Ishikawa (cell line): ENCODE data around the gene TCF19.
A peak's percentile ranks its signal among the peaks of the same experiment; 100 is the strongest.

Experiments used
- CEBPB ChIP-seq: IDR thresholded peaks from 2 replicates; pipeline ENCODE4 v1.6.1; 2012
- CREB1 ChIP-seq: IDR thresholded peaks from 2 replicates; pipeline ENCODE4 v1.6.1; 2012; ENCODE audit warnings: low read depth
- EGR1 ChIP-seq: IDR thresholded peaks from 2 replicates; pipeline ENCODE4 v1.6.1; 2012
- EP300 ChIP-seq: IDR thresholded peaks from 2 replicates; pipeline ENCODE4 v1.6.1; 2012; ENCODE audit warnings: borderline replicate concordance
- FOXM1 ChIP-seq: IDR thresholded peaks from 2 replicates; pipeline ENCODE4 v1.6.1; 2012; ENCODE audit warnings: low read depth, borderline replicate concordance
- MAX ChIP-seq: IDR thresholded peaks from 2 replicates; pipeline ENCODE4 v1.6.1; 2012
- NFIC ChIP-seq: IDR thresholded peaks from 2 replicates; pipeline ENCODE4 v1.6.1; 2012
- RAD21 ChIP-seq: IDR thresholded peaks from 2 replicates; pipeline ENCODE4 v1.6.1; 2012; ENCODE audit warnings: low read depth
- REST ChIP-seq: IDR thresholded peaks from 2 replicates; pipeline ENCODE4 v1.6.1; 2012; ENCODE audit warnings: low read depth, mild to moderate bottlenecking
- TAF1 ChIP-seq: IDR thresholded peaks from 2 replicates; pipeline ENCODE4 v1.6.1; 2012; ENCODE audit warnings: low read depth, mild to moderate bottlenecking
- TCF12 ChIP-seq: IDR thresholded peaks from 2 replicates; pipeline ENCODE4 v1.6.1; 2012; ENCODE audit warnings: low read depth
- TEAD4 ChIP-seq: IDR thresholded peaks from 2 replicates; pipeline ENCODE4 v1.6.1; 2012
- USF1 ChIP-seq: IDR thresholded peaks from 2 replicates; pipeline ENCODE4 v1.6.1; 2012
- YY1 ChIP-seq: IDR thresholded peaks from 2 replicates; pipeline ENCODE4 v1.6.1; 2012; ENCODE audit warnings: low read depth
- ZBTB7A ChIP-seq: IDR thresholded peaks from 2 replicates; pipeline ENCODE4 v1.6.1; 2012; ENCODE audit warnings: low read depth

The TCF19 gene

GRCh38 chr6:31112478-31112877 lies 45.9 kb upstream of the TCF19 start, which contains the start of gene C6orf15:
TSS of gene C6orf15 (minus strand) at chr6:31112575. CDS start at chr6:31112555, 20 bp downstream.
- TF ChIP-seq EP300 = no peak
- no peak for TF ChIP-seq YY1

GRCh38 chr6:31113861-31114540 lies 44.4 kb upstream of the TCF19 start:
- no peak for TF ChIP-seq CREB1
- no peak for TF ChIP-seq EP300
- TF ChIP-seq CEBPB = no peak
- TF ChIP-seq YY1 = no peak
- TF ChIP-seq FOXM1 = no peak
- no peak; the same call in 1 of the 2 replicates for TF ChIP-seq REST
- TF ChIP-seq NFIC = no peak
- TF ChIP-seq TCF12 = no peak
- TF ChIP-seq TEAD4 = no peak
- TF ChIP-seq ZBTB7A = no peak
- TF ChIP-seq EGR1 = no peak
- TF ChIP-seq TAF1 = no peak
- TF ChIP-seq USF1 = no peak
- TF ChIP-seq RAD21 = no peak
- TF ChIP-seq MAX = no peak

- TF ChIP-seq TEAD4 (peak; percentile 66), TCF12 (peak; percentile 45; the same call in 1 of the 2 replicates), RAD21 (no peak), EP300 (no peak; the same call in 1 of the 2 replicates), NFIC (peak; percentile 47)
These were observed 43.9 kb upstream of the TCF19 start, which contains the start of gene PSORS1C1 for GRCh38 chr6:31114541-31114878. TSS of gene PSORS1C1 (plus strand) at chr6:31114800. CDS start at chr6:31129633, 14,833 bp downstream.

GRCh38 chr6:31114970-31115849 lies 43.2 kb upstream of the TCF19 start:
- TF ChIP-seq RAD21 (peak; percentile 34; the same call in 1 of the 2 replicates), USF1 (no peak)

- TF ChIP-seq USF1 (no peak), EP300 (no peak), CEBPB (no peak)
These were observed 42.3 kb upstream of the TCF19 start for GRCh38 chr6:31115941-31116560.

- TF ChIP-seq EP300 (no peak), FOXM1 (no peak), EGR1 (no peak), TAF1 (no peak), CEBPB (no peak), TCF12 (no peak), TEAD4 (no peak), MAX (no peak), ZBTB7A (no peak), YY1 (no peak), REST (no peak), CREB1 (no peak), RAD21 (no peak), NFIC (no peak), USF1 (no peak)
These were observed 41.6 kb upstream of the TCF19 start for GRCh38 chr6:31116661-31117385.
